GM19397 (cell line): ENCODE results near the gene RAB37.

Experiments used
- ATAC-seq: cut with Tn5 transposase; IDR thresholded peaks from one replicate; pipeline ENCODE4 v1.9.1; 2021; ENCODE audit warnings: mild to moderate bottlenecking, moderate library complexity; ENCODE audit not compliant: unreplicated experiment

The RAB37 gene

GRCh38 chr17:74776990-74777389 lies 39.9 kb downstream of the RAB37 start:
- ATAC-seq = no peak

- ATAC-seq = no peak
Measured at GRCh38 chr17:74777901-74778515, 41.0 kb downstream of the RAB37 start.

- no peak for ATAC-seq
Measured at GRCh38 chr17:74778960-74779359, 41.9 kb downstream of the RAB37 start.

- no peak for ATAC-seq
Measured at GRCh38 chr17:74779501-74779900, 42.4 kb downstream of the RAB37 start.

- ATAC-seq = no peak
Measured at GRCh38 chr17:74779948-74780400, 42.9 kb downstream of the RAB37 start.

- ATAC-seq = no peak
Measured at GRCh38 chr17:74780443-74781238, 43.6 kb downstream of the RAB37 start.

GRCh38 chr17:74782571-74782970 lies 45.5 kb downstream of the RAB37 start:
- ATAC-seq = no peak

DNA sequence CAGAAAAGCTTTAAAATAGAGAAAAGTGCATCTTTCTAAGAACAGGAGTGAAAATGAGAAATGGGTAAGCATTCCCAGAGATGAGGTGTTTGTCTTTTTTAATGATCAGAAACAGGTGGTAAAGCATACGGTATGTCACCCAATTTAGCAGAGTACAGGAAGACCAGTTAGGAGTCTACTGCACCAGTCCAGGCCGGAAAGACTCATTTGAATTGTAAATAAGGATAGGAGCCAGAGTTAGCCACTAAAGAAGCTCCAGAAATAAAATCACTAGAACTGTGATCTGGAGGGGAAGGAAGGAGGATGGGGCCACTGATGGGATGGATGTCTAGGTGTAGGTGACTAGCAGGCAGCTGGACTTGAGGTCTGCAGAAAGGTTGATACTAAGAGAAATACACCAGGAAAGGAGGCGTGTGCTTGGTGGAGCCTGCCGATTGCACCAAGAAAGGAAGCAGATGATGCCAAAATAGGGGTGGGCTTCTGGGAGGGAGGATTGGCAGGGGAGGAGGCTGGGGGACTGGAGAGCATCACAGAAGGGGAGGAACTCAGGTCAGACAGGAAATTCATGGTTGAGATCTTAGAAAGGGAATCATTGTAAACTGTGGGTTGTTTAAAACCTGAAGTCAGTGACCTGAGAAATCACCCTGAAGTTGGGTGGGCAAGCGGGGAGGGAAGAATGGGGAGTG lies 47.2 kb downstream of the RAB37 start:
- no peak for ATAC-seq

DNA sequence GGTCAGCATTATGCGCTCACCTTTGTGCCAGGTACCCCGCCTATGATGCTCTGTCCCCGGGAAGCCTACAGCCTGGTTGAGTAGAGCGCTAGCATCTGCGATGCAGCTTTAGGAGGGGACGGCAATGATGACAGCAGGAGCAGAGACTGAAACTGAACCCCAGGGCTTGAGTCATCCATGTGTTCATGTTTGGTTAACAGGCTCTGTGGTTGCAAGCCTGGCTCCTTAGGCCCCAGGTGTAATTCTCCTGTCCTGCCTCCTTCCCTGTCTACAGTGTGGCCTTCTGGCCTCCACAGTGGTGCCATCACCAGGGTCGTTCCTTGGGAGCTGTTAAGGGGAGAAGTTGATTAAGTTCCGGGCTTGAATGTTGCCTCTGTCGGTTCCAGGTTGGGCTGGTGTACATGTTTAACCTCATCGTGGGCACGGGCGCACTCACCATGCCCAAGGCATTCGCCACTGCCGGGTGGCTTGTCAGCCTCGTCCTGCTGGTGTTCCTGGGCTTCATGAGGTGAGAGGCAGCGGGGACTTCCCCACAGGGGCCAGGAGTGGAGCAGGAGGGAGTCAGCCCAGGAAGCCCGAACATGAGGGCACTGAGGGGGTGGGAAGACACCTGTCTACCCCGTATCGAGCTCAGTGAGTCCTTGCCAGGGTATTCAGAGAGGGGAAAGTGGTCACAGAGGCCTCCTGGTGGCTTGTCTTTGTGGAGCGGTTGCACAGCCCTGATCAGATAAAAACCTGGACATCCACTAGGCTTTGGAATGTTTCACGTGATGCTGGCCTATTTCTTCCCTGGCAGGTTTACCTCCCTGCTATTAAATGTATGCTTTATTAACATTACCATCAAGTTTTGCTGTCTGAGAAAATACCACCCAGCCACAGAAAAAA lies 48.3 kb downstream of the RAB37 start:
- no peak for ATAC-seq

- no peak for ATAC-seq
Measured at GRCh38 chr17:74785981-74786360, 48.9 kb downstream of the RAB37 start.

- ATAC-seq = no peak
Measured at GRCh38 chr17:74786431-74787055, 49.5 kb downstream of the RAB37 start.

DNA sequence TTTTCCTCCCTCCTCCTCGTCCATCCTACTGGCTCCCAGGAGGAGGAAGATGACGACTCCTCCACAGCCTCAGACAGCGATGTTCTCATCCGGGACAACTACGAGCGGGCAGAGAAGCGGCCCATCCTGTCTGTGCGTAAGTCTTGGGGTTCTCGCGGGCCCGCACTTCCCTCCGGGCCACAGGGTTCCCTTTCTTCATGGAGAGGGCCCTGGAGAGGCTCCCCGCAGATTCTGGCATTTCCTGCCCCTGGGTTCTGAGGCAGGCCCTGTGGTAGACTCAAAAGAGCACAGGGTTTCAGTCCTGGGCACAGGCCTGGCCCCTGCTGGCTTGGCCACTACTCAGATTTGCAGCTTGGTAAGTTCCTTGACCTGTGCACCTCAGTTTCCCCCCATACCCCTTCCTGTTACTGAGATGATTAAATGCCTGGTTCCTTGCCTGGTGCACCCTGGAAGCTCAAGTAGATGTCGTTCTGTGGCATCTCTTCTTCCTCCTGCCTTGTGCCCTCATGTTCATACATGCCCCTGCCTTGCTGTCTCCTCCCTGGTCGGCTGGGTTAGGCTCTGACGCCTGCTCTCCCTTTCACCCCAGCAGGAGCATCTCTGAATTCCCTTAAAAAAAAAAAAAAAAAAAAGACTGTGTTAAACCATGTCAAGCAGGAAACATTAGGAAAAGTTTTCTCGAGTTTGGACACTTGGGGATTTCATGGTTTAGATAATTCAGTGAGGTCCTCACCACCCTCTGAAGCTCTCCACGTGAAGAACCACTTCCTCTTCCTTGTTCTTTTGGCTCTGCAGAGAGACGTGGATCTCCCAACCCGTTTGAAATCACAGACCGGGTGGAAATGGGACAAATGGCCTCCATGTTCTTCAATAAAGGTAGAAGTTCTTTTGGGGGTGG lies 53.4 kb downstream of the RAB37 start:
- no peak for ATAC-seq

- no peak for ATAC-seq
Measured at GRCh38 chr17:74792586-74793105, 55.6 kb downstream of the RAB37 start.

- ATAC-seq = no peak
Measured at GRCh38 chr17:74795327-74796020, 58.4 kb downstream of the RAB37 start.

GRCh38 chr17:74796211-74796610 lies 59.2 kb downstream of the RAB37 start:
- ATAC-seq = no peak

DNA sequence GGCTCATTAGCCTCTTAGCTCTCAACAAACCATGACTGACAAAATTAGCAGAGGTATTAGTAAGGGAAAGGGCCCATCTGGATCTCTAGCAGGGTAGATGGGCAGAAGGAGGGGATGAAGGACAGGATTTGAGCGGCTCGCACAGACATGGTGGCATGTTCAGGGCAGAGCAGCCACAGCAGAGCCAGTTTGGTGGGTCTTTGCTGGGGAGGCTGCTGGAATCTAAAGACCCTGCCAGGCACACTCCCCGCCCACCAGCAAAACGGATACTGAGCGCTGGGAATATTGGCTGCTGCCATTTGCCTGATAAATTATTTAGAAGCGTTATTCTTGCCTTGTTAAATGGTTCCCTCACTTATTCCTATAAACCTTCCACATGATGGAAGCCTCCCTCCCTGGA lies 59.8 kb downstream of the RAB37 start:
- ATAC-seq = no peak
